K562 (cell line): ENCODE results near the gene MPHOSPH6. TPM values are rescaled to one million over a fixed set of nuclear protein-coding genes. Genes with fewer than 3 reads are reported as not detected.

Source experiments
- ATAC-seq: fragments of 200-7000 bp; cut with Tn5 transposase; 3 replicates; pipeline ENCODE4 v1.9.1; 2020; ENCODE audit warnings: moderate library complexity
- BruUV-seq: library from RNA; stranded (reverse); fragments of 400-500 nt; replicated peaks from 2 replicates; lab custom pipeline; 2021; lab: Mats Ljungman, UMichigan
- CTCF ChIA-PET: fragments of 300-600 bp; formaldehyde crosslinking; extraction: SDS; loops from one replicate; lab custom pipeline; 2021; ENCODE audit warnings: low intra/inter-chr PET ratio; lab: Yijun Ruan, JAX
- POLR2A ChIA-PET: fragments of 300-600, 350-650 bp; sonication (Branson Sonifier 250); formaldehyde crosslinking; extraction: SDS; loops from one replicate; lab custom pipeline; 2021; ENCODE audit warnings: antibody characterized with exemption, inconsistent platforms; lab: Yijun Ruan, JAX
- DNase-seq, 4 experiments: peaks; one replicate each; pipeline versions ENCODE4 v3.0.0 to v3.0.0-alpha.2; 2011 to 2018; ENCODE audit warnings: low spot score in 3 of 4, mixed read lengths in 3 of 4; ENCODE audit errors: extremely low read depth in 1 of 4
- FAIRE-seq: peaks from 2 replicates; lab custom pipeline; 2011; peaks lifted over from hg19 to GRCh38; lab: Jason Lieb, UNC
- H2AFZ ChIP-seq: 2 replicates; pipeline ENCODE4 v1.6.0; 2011; ENCODE audit warnings: low read depth, low read length, control low read depth, inconsistent platforms
- H3K27ac ChIP-seq: fragments of 200-600 bp; 3 replicates; pipeline ENCODE4 v1.8.0; 2011; ENCODE audit warnings: low read depth, mild to moderate bottlenecking, control low read depth, inconsistent platforms, low read length, moderate library complexity, mixed read lengths; ENCODE audit errors: extremely low read depth
- H3K27me3 ChIP-seq, 2 experiments: fragments of 300-600 bp in 1 of 2; 2 replicates in 1 of 2; 3 replicates in 1 of 2; pipeline versions ENCODE4 v1.6.0 to v1.8.0; 2011; ENCODE audit warnings: inconsistent platforms in 2 of 2, low read length in 2 of 2, mild to moderate bottlenecking in 1 of 2, mixed read lengths in 1 of 2, moderate library complexity in 1 of 2; ENCODE audit not compliant: control insufficient read depth in 2 of 2, insufficient read depth in 2 of 2
- H3K36me3 ChIP-seq: fragments of 300-600 bp; 3 replicates; pipeline ENCODE4 v1.8.0; 2011; ENCODE audit warnings: mild to moderate bottlenecking, low read length, inconsistent platforms; ENCODE audit not compliant: control insufficient read depth, insufficient read depth
- H3K4me1 ChIP-seq, 2 experiments: fragments of 200-600 bp in 1 of 2; replicated peaks in 1 of 2; 2 replicates in 1 of 2; 3 replicates in 1 of 2; pipeline versions ENCODE4 v1.5.1 to v1.8.0; 2011; ENCODE audit warnings: inconsistent platforms in 2 of 2, low read length in 2 of 2, mild to moderate bottlenecking in 1 of 2, mixed read lengths in 1 of 2, moderate library complexity in 1 of 2; ENCODE audit not compliant: control insufficient read depth in 2 of 2, insufficient read depth in 2 of 2
- H3K4me2 ChIP-seq: 2 replicates; pipeline ENCODE4 v1.6.1; 2011; ENCODE audit warnings: low read length, control low read depth, inconsistent platforms, mixed read lengths; ENCODE audit not compliant: insufficient read depth
- H3K4me3 ChIP-seq: fragments of 200-600 bp; sonication (generic), shearing (Covaris generic); 2 replicates; pipeline ENCODE4 v1.5.1; 2016; ENCODE audit warnings: control low read depth, inconsistent platforms
- H3K79me2 ChIP-seq: fragments of 200-600 bp; 3 replicates; pipeline ENCODE4 v1.8.0; 2011; ENCODE audit warnings: low read length, inconsistent platforms; ENCODE audit not compliant: control insufficient read depth, insufficient read depth
- H3K9ac ChIP-seq, 2 experiments: 2 replicates each; pipeline versions ENCODE4 v1.6.0 to v1.6.1; 2011; ENCODE audit warnings: low read depth in 2 of 2, low read length in 2 of 2, control low read depth in 1 of 2, inconsistent platforms in 1 of 2, mild to moderate bottlenecking in 1 of 2, mixed read lengths in 1 of 2; ENCODE audit not compliant: insufficient read depth in 1 of 2
- H3K9me1 ChIP-seq: one replicate; pipeline ENCODE4 v1.6.0; 2011; ENCODE audit warnings: inconsistent platforms, mild to moderate bottlenecking, low read length, moderate library complexity; ENCODE audit not compliant: control insufficient read depth, insufficient read depth
- H3K9me3 ChIP-seq: replicated peaks from 2 replicates; pipeline ENCODE4 v1.5.1; 2011; ENCODE audit warnings: low read depth, low read length, inconsistent platforms; ENCODE audit not compliant: control insufficient read depth, insufficient read depth
- H4K20me1 ChIP-seq: replicated peaks from 2 replicates; pipeline ENCODE4 v1.6.1; 2011; ENCODE audit warnings: low read length, inconsistent platforms, mixed read lengths; ENCODE audit not compliant: control insufficient read depth, insufficient read depth
- BACH1 ChIP-seq: fragments of 200-800 bp; sonication (Bioruptor generic); IDR thresholded peaks from 2 replicates; pipeline ENCODE4 v1.6.1; 2016; ENCODE audit warnings: missing genetic modification characterization, missing compliant biosample characterization
- HNRNPL ChIP-seq: fragments of 200-400 bp; formaldehyde crosslinking; IDR thresholded peaks from 2 replicates; pipeline ENCODE4 v1.6.1; 2017; ENCODE audit warnings: low read depth, mild to moderate bottlenecking, low read length
- PHF20 ChIP-seq: fragments of 450-650 bp; IDR thresholded peaks from 2 replicates; pipeline ENCODE4 v1.6.1; 2018; ENCODE audit not compliant: partially characterized antibody
- RUNX1 ChIP-seq: sonication (generic); IDR thresholded peaks from 2 replicates; pipeline ENCODE4 v1.6.1; 2016; ENCODE audit warnings: antibody characterized with exemption, low read depth
- TCF7L2 ChIP-seq: fragments of 150-350 bp; IDR thresholded peaks from 2 replicates; pipeline ENCODE4 v1.6.1; 2016; ENCODE audit warnings: low read depth, mild to moderate bottlenecking, low read length, moderate library complexity
- ZNF431 ChIP-seq: sonication (generic); formaldehyde crosslinking; IDR thresholded peaks from 2 replicates; pipeline ENCODE4 v1.8.0; 2022; ENCODE audit warnings: mild to moderate bottlenecking, missing genetic modification reagents
- WGBS: fragments of 100-300 bp; shearing (Covaris generic); methylation state at CpG from one replicate; pipeline ENCODE4 v1.1.6; 2016; ENCODE audit warnings: low coverage, mixed read lengths; ENCODE audit not compliant: insufficient coverage; ENCODE audit errors: missing lambda C conversion rate; 5-methylcytosine and 5-hydroxymethylcytosine counted together
- in situ Hi-C: fragments of 300-500 bp; cut with MboI; formaldehyde crosslinking; loops from 4 replicates; pipeline ENCODE4 v1.15.0; 2018; ENCODE audit warnings: inconsistent platforms, mixed read lengths
- intact Hi-C: fragments of 100-400 bp; cut with micrococcal nuclease; formaldehyde crosslinking; loops from 2 replicates; pipeline ENCODE4 v1.14.2; 2022
- polyA plus RNA-seq, 8 experiments: library from polyadenylated mRNA; depleted of rRNA in 4 of 8; stranded (reverse) in 5 of 8; unstranded in 3 of 8; fragments of >200 nt; fragmentation: Nextera tagmentation in 2 of 8; fragmentation: Illumina TruSeq in 1 of 8; extraction: Ambion mirVana in 2 of 8; extraction: Trizol in 1 of 8; gene quantifications; 2 replicates each; pipeline versions ENCODE4 v1.2.1 to v1.2.3, GENCODE V29; 2011 to 2014; ENCODE audit warnings: inconsistent platforms in 1 of 8, missing spikeins in 1 of 8
- total RNA-seq, 7 experiments: library from RNA; depleted of rRNA in 6 of 7; stranded (reverse); fragments of >200 nt in 6 of 7; fragmentation: Illumina TruSeq in 2 of 7; extraction: Trizol in 2 of 7; gene quantifications; 2 replicates each; pipeline versions ENCODE4 v1.2.1 to v1.2.3, GENCODE V29; 2011 to 2021; ENCODE audit warnings: low replicate concordance in 1 of 7
- TF ChIP-seq, protein P1 (sequence below): fragments of 450-650 bp; IDR thresholded peaks from 2 replicates; pipeline ENCODE4 v1.6.1; 2016; ENCODE audit warnings: mild to moderate bottlenecking, moderate library complexity
- TF ChIP-seq, protein P2 (sequence below): IDR thresholded peaks from 3 replicates; pipeline ENCODE4 v1.6.1; 2011; ENCODE audit warnings: borderline replicate concordance, mild to moderate bottlenecking; ENCODE audit not compliant: insufficient read length, insufficient read depth
- TF ChIP-seq, protein P3 (sequence below), 2 experiments: fragments of 450-650 bp in 1 of 2; sonication (generic) in 1 of 2; formaldehyde crosslinking; conservative IDR thresholded peaks; 2 replicates each; pipeline versions ENCODE4 v1.4.0 to v1.8.1; 2020 to 2022; ENCODE audit warnings: mild to moderate bottlenecking in 1 of 2, missing genetic modification reagents in 1 of 2

Gene MPHOSPH6
- total and polyA plus RNA-seq, 9 of the 15 experiments (the other 6 are each of a cell fraction or from before 2014, with no cell fraction given): 37.0 to 153 (median 76.7) TPM

- H3K4me1 ChIP-seq: no peaks in the 10 kb centered on the region
- no peaks in the 10 kb centered on the region for H3K9me1 ChIP-seq
- ATAC-seq (no peak), FAIRE-seq (no peak), DNase-seq (no peak)
- no peak overlapping the region for H3K27ac ChIP-seq
- no peaks in the 10 kb centered on the region for H3K9me3 ChIP-seq
- H3K9ac ChIP-seq: no peak overlapping the region
- ChIA-PET POLR2A (interaction anchor here (3.7 kb wide), 1 partner anchor 8 kb away, joined by 14 read pairs; the partner anchor contains the start of gene MPHOSPH6), CTCF (no interaction called here)
- H3K4me3 ChIP-seq: no peak overlapping the region
- WGBS: 76% methylated on average over 6 of the region's 6 CpGs
- 0 out of 3 replicates have a peak, but pooled peaks cover under 1% of the 10 kb centered on the region for H3K79me2 ChIP-seq
- no peaks in the 10 kb centered on the region for H3K27me3 ChIP-seq
- BruUV-seq: no TSS peak
- H3K36me3 ChIP-seq: peaks cover 57% of the 10 kb centered on the region
- no peaks in the 10 kb centered on the region; the same call in 1 of the 2 replicates for H4K20me1 ChIP-seq
- in situ Hi-C loops (no loop called here), intact Hi-C loops (no loop called here)
- H3K4me2 ChIP-seq: no peak overlapping the region
- no peak overlapping the region for H2AFZ ChIP-seq
- TF ChIP-seq TCF7L2: no peak
- TF ChIP-seq ZNF431 (CRISPR knock-in tag): no peak
- TF ChIP-seq, protein P1, sequence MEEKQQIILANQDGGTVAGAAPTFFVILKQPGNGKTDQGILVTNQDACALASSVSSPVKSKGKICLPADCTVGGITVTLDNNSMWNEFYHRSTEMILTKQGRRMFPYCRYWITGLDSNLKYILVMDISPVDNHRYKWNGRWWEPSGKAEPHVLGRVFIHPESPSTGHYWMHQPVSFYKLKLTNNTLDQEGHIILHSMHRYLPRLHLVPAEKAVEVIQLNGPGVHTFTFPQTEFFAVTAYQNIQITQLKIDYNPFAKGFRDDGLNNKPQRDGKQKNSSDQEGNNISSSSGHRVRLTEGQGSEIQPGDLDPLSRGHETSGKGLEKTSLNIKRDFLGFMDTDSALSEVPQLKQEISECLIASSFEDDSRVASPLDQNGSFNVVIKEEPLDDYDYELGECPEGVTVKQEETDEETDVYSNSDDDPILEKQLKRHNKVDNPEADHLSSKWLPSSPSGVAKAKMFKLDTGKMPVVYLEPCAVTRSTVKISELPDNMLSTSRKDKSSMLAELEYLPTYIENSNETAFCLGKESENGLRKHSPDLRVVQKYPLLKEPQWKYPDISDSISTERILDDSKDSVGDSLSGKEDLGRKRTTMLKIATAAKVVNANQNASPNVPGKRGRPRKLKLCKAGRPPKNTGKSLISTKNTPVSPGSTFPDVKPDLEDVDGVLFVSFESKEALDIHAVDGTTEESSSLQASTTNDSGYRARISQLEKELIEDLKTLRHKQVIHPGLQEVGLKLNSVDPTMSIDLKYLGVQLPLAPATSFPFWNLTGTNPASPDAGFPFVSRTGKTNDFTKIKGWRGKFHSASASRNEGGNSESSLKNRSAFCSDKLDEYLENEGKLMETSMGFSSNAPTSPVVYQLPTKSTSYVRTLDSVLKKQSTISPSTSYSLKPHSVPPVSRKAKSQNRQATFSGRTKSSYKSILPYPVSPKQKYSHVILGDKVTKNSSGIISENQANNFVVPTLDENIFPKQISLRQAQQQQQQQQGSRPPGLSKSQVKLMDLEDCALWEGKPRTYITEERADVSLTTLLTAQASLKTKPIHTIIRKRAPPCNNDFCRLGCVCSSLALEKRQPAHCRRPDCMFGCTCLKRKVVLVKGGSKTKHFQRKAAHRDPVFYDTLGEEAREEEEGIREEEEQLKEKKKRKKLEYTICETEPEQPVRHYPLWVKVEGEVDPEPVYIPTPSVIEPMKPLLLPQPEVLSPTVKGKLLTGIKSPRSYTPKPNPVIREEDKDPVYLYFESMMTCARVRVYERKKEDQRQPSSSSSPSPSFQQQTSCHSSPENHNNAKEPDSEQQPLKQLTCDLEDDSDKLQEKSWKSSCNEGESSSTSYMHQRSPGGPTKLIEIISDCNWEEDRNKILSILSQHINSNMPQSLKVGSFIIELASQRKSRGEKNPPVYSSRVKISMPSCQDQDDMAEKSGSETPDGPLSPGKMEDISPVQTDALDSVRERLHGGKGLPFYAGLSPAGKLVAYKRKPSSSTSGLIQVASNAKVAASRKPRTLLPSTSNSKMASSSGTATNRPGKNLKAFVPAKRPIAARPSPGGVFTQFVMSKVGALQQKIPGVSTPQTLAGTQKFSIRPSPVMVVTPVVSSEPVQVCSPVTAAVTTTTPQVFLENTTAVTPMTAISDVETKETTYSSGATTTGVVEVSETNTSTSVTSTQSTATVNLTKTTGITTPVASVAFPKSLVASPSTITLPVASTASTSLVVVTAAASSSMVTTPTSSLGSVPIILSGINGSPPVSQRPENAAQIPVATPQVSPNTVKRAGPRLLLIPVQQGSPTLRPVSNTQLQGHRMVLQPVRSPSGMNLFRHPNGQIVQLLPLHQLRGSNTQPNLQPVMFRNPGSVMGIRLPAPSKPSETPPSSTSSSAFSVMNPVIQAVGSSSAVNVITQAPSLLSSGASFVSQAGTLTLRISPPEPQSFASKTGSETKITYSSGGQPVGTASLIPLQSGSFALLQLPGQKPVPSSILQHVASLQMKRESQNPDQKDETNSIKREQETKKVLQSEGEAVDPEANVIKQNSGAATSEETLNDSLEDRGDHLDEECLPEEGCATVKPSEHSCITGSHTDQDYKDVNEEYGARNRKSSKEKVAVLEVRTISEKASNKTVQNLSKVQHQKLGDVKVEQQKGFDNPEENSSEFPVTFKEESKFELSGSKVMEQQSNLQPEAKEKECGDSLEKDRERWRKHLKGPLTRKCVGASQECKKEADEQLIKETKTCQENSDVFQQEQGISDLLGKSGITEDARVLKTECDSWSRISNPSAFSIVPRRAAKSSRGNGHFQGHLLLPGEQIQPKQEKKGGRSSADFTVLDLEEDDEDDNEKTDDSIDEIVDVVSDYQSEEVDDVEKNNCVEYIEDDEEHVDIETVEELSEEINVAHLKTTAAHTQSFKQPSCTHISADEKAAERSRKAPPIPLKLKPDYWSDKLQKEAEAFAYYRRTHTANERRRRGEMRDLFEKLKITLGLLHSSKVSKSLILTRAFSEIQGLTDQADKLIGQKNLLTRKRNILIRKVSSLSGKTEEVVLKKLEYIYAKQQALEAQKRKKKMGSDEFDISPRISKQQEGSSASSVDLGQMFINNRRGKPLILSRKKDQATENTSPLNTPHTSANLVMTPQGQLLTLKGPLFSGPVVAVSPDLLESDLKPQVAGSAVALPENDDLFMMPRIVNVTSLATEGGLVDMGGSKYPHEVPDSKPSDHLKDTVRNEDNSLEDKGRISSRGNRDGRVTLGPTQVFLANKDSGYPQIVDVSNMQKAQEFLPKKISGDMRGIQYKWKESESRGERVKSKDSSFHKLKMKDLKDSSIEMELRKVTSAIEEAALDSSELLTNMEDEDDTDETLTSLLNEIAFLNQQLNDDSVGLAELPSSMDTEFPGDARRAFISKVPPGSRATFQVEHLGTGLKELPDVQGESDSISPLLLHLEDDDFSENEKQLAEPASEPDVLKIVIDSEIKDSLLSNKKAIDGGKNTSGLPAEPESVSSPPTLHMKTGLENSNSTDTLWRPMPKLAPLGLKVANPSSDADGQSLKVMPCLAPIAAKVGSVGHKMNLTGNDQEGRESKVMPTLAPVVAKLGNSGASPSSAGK: no peak
- no peak for TF ChIP-seq BACH1 (tag)
- no peak for TF ChIP-seq HNRNPL
- TF ChIP-seq PHF20: no peak
- TF ChIP-seq RUNX1: no peak
- TF ChIP-seq, protein P2, sequence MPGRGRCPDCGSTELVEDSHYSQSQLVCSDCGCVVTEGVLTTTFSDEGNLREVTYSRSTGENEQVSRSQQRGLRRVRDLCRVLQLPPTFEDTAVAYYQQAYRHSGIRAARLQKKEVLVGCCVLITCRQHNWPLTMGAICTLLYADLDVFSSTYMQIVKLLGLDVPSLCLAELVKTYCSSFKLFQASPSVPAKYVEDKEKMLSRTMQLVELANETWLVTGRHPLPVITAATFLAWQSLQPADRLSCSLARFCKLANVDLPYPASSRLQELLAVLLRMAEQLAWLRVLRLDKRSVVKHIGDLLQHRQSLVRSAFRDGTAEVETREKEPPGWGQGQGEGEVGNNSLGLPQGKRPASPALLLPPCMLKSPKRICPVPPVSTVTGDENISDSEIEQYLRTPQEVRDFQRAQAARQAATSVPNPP: no peak
- TF ChIP-seq, protein P3, sequence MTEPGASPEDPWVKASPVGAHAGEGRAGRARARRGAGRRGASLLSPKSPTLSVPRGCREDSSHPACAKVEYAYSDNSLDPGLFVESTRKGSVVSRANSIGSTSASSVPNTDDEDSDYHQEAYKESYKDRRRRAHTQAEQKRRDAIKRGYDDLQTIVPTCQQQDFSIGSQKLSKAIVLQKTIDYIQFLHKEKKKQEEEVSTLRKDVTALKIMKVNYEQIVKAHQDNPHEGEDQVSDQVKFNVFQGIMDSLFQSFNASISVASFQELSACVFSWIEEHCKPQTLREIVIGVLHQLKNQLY (CRISPR knock-in tag; conservative IDR thresholded peaks at IDR 0.05): no peak
These were observed 9.8 kb downstream of the MPHOSPH6 start for GRCh38 chr16:82160226-82160625.
